GM12878 (cell line): ENCODE measurements around the gene MGAT5. TPM values are rescaled to one million over a fixed set of nuclear protein-coding genes. Genes with fewer than 3 reads are reported as not detected.

Experiments used
- ATAC-seq: fragments of 200-7000 bp; cut with Tn5 transposase; 3 replicates; pipeline ENCODE4 v1.9.1; 2020; ENCODE audit warnings: mild to moderate bottlenecking, moderate library complexity
- BruUV-seq: library from RNA; stranded (reverse); fragments of 400-500 nt; replicated peaks from 2 replicates; lab custom pipeline; 2021; lab: Mats Ljungman, UMichigan
- CTCF ChIA-PET: fragments of 300-600 bp; sonication (Branson Sonifier 250); formaldehyde crosslinking; extraction: SDS; loops from one replicate; lab custom pipeline; 2021; ENCODE audit warnings: inconsistent platforms; lab: Yijun Ruan, JAX
- POLR2A ChIA-PET: fragments of 350-600 bp; formaldehyde crosslinking; extraction: SDS; loops from one replicate; lab custom pipeline; 2021; ENCODE audit warnings: inconsistent platforms; lab: Charles Lee
- RAD21 ChIA-PET: fragments of 300-600 bp; sonication (Branson Sonifier 250); formaldehyde crosslinking; loops from one replicate; lab custom pipeline; 2023; ENCODE audit warnings: antibody characterized with exemption; ENCODE audit not compliant: unreplicated experiment; lab: Charles Lee
- SMC1A ChIA-PET: fragments of 300-600 bp; sonication (Branson Sonifier 250); formaldehyde crosslinking; loops from one replicate; lab custom pipeline; 2023; ENCODE audit not compliant: unreplicated experiment, uncharacterized antibody; lab: Charles Lee
- DNase-seq: peaks from one replicate; pipeline ENCODE4 v3.0.0-alpha.2; 2011; ENCODE audit warnings: low read depth, low spot score
- FAIRE-seq: peaks from 3 replicates; lab custom pipeline; 2011; peaks lifted over from hg19 to GRCh38; lab: Jason Lieb, UNC
- H2AFZ ChIP-seq: 2 replicates; pipeline ENCODE4 v1.6.0; 2011; ENCODE audit warnings: low read depth, low read length, control low read depth; ENCODE audit not compliant: control insufficient read depth
- H3K27ac ChIP-seq: 2 replicates; pipeline ENCODE4 v1.5.1; 2011; ENCODE audit warnings: control low read depth; ENCODE audit not compliant: control insufficient read depth, insufficient read depth
- H3K27me3 ChIP-seq, 2 experiments: replicated peaks in 1 of 2; 2 replicates each; pipeline versions ENCODE4 v1.6.0 to v1.6.1; 2011; ENCODE audit warnings: low read length in 1 of 2; ENCODE audit not compliant: control insufficient read depth in 2 of 2, insufficient read depth in 2 of 2
- H3K36me3 ChIP-seq, 2 experiments: 2 replicates each; pipeline ENCODE4 v1.5.1; 2011; ENCODE audit warnings: low read length in 1 of 2; ENCODE audit not compliant: control insufficient read depth in 2 of 2, insufficient read depth in 2 of 2
- H3K4me1 ChIP-seq: 2 replicates; pipeline ENCODE4 v1.6.1; 2011; ENCODE audit warnings: mild to moderate bottlenecking, low read length, moderate library complexity, mixed read lengths; ENCODE audit not compliant: control insufficient read depth, insufficient read depth
- H3K4me2 ChIP-seq: 2 replicates; pipeline ENCODE4 v1.6.0; 2011; ENCODE audit warnings: control low read depth; ENCODE audit not compliant: control insufficient read depth, insufficient read depth
- H3K4me3 ChIP-seq: fragments of 200-600 bp; sonication (generic); 2 replicates; pipeline ENCODE4 v1.5.1; 2016
- H3K79me2 ChIP-seq: 2 replicates; pipeline ENCODE4 v1.6.0; 2011; ENCODE audit warnings: low read length; ENCODE audit not compliant: control insufficient read depth, insufficient read depth
- H3K9ac ChIP-seq: 2 replicates; pipeline ENCODE4 v1.8.0; 2011; ENCODE audit warnings: low read length, control low read depth, mixed read lengths; ENCODE audit not compliant: control insufficient read depth, insufficient read depth
- H3K9me3 ChIP-seq: replicated peaks from 3 replicates; pipeline ENCODE4 v1.5.1; 2011; ENCODE audit warnings: mild to moderate bottlenecking, low read length; ENCODE audit not compliant: control insufficient read depth, insufficient read depth
- H4K20me1 ChIP-seq: 2 replicates; pipeline ENCODE4 v1.6.0; 2011; ENCODE audit not compliant: control insufficient read depth, insufficient read depth
- CHD1 ChIP-seq: IDR thresholded peaks from 2 replicates; pipeline ENCODE4 v1.6.1; 2012; ENCODE audit warnings: low read depth, low read length, improper control_type of control experiment
- E2F4 ChIP-seq: IDR thresholded peaks from 2 replicates; pipeline ENCODE4 v1.6.1; 2012; ENCODE audit warnings: low read depth, low read length, improper control_type of control experiment
- FOS ChIP-seq: IDR thresholded peaks from 3 replicates; pipeline ENCODE4 v1.6.1; 2011; ENCODE audit warnings: borderline replicate concordance; ENCODE audit not compliant: insufficient read length; ENCODE audit errors: extremely low read depth
- GATAD2B ChIP-seq: fragments of 450-650 bp; conservative IDR thresholded peaks from 2 replicates; pipeline ENCODE4 v1.6.1; 2017; ENCODE audit warnings: low read depth, mild to moderate bottlenecking, moderate library complexity
- NR2F1 ChIP-seq: fragments of 450-650 bp; conservative IDR thresholded peaks from 2 replicates; pipeline ENCODE4 v1.6.1; 2017; ENCODE audit warnings: mild to moderate bottlenecking
- POLR2A ChIP-seq: IDR thresholded peaks from 2 replicates; pipeline ENCODE4 v1.6.1; 2011; ENCODE audit warnings: low read depth, mild to moderate bottlenecking, low read length
- PRDM15 ChIP-seq: fragments of 450-650 bp; formaldehyde crosslinking; IDR thresholded peaks from 2 replicates; pipeline ENCODE4 v1.4.0; 2020; ENCODE audit warnings: mild to moderate bottlenecking, moderate library complexity
- SUPT20H ChIP-seq: IDR thresholded peaks from 2 replicates; pipeline ENCODE4 v1.6.1; 2011; ENCODE audit warnings: low read depth, mild to moderate bottlenecking, low read length, moderate library complexity, borderline replicate concordance; ENCODE audit not compliant: control insufficient read depth
- YBX1 ChIP-seq: fragments of 450-650 bp; IDR thresholded peaks from 2 replicates; pipeline ENCODE4 v1.6.1; 2016; ENCODE audit warnings: antibody characterized with exemption
- WGBS: methylation state at CpG from one replicate; pipeline ENCODE4 v1.1.6; 2016; ENCODE audit warnings: low lambda C conversion rate; ENCODE audit not compliant: insufficient replicate concordance, insufficient coverage; ENCODE audit errors: missing lambda C conversion rate; 5-methylcytosine and 5-hydroxymethylcytosine counted together
- in situ Hi-C: fragments of 300-500 bp; cut with MboI; formaldehyde crosslinking; loops from 9 replicates; pipeline ENCODE4 v1.14.3; 2018; ENCODE audit warnings: mixed read lengths
- intact Hi-C: fragments of 100-400 bp; cut with micrococcal nuclease; formaldehyde crosslinking; loops from one replicate; pipeline ENCODE4 v1.14.2; 2022; ENCODE audit not compliant: unreplicated experiment
- polyA plus RNA-seq, 11 experiments: library from polyadenylated mRNA; depleted of rRNA in 4 of 11; unstranded in 6 of 11; stranded (reverse) in 5 of 11; fragments of >200 nt; fragmentation: Nextera tagmentation in 4 of 11; fragmentation: Illumina TruSeq in 1 of 11; extraction: Ambion mirVana in 4 of 11; extraction: Trizol in 1 of 11; gene quantifications; 1 replicate in 1 of 11; 2 replicates in 10 of 11; pipeline versions ENCODE4 v1.2.1 to v1.2.3, GENCODE V29; 2011 to 2016; ENCODE audit warnings: inconsistent platforms in 2 of 11, missing spikeins in 2 of 11, low read depth in 1 of 11
- total RNA-seq, 4 experiments: library from RNA; depleted of rRNA in 3 of 4; stranded (reverse); fragments of >200 nt in 3 of 4; fragmentation: Illumina TruSeq in 1 of 4; extraction: Trizol in 1 of 4; gene quantifications; 2 replicates each; pipeline versions ENCODE4 v1.2.1 to v1.2.3, GENCODE V29; 2013 to 2021
- TF ChIP-seq, protein P1 (sequence below): fragments of 450-650 bp; IDR thresholded peaks from 2 replicates; pipeline ENCODE4 v1.6.1; 2018; ENCODE audit warnings: borderline replicate concordance, mild to moderate bottlenecking; ENCODE audit not compliant: partially characterized antibody
- TF ChIP-seq, protein P2 (sequence below): fragments of 450-650 bp; IDR thresholded peaks from 2 replicates; pipeline ENCODE4 v1.6.1; 2017; ENCODE audit warnings: low read depth, mild to moderate bottlenecking, moderate library complexity

MGAT5 gene
- total and polyA plus RNA-seq, 10 of the 15 experiments (the other 5 are each of a cell fraction or from before 2014, with no cell fraction given) = 4.9 to 104 (median 36.2) TPM

DNA sequence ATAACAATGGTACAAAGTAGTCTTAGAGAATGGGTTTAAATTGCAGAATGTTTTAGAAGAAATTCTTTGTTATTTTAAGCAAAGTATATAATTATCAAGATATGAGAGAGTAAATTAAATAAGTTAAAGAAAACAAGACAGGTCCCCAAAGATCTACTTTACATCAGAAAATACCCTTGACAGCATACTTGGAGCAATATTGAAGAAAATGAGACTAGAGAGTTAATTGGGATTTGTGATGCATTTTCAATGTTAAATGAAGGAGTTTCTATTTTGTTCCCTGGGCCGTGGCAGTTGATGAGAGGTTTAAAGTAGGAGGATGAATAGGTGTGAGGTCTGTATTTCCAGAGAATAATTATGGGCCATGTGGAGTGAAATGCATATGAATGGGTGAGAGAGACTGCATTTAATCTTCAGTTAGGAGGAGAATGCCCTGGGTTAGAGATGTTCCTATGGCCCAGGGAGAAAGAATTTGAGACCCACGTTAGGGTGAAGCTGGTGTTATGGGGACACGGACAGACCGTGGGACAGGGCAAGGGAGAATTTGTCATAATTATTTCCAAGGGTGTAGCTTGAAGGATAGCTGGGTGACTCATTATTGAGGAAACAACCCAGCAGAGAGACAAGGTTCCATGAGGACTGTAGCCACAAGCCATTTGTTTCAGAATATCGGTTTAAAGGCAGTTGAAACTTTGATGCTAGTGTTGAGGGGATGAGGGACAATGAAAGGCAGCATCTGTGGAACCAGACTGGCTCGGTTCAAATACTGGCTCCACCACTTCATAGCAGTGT is 22.7 kb downstream of the MGAT5 start:
- H3K4me2 ChIP-seq = no peak overlapping the region
- TF ChIP-seq CHD1 (no peak), FOS (no peak), NR2F1 (no peak), SUPT20H (no peak), YBX1 (no peak), PRDM15 (CRISPR knock-in tag) (no peak), GATAD2B (no peak), POLR2A (no peak), E2F4 (no peak)
- TF ChIP-seq, protein P1, sequence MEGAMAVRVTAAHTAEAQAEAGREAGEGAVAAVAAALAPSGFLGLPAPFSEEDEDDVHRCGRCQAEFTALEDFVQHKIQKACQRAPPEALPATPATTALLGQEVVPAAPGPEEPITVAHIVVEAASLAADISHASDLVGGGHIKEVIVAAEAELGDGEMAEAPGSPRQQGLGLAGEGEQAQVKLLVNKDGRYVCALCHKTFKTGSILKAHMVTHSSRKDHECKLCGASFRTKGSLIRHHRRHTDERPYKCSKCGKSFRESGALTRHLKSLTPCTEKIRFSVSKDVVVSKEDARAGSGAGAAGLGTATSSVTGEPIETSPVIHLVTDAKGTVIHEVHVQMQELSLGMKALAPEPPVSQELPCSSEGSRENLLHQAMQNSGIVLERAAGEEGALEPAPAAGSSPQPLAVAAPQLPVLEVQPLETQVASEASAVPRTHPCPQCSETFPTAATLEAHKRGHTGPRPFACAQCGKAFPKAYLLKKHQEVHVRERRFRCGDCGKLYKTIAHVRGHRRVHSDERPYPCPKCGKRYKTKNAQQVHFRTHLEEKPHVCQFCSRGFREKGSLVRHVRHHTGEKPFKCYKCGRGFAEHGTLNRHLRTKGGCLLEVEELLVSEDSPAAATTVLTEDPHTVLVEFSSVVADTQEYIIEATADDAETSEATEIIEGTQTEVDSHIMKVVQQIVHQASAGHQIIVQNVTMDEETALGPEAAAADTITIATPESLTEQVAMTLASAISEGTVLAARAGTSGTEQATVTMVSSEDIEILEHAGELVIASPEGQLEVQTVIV = no peak
- TF ChIP-seq, protein P2, sequence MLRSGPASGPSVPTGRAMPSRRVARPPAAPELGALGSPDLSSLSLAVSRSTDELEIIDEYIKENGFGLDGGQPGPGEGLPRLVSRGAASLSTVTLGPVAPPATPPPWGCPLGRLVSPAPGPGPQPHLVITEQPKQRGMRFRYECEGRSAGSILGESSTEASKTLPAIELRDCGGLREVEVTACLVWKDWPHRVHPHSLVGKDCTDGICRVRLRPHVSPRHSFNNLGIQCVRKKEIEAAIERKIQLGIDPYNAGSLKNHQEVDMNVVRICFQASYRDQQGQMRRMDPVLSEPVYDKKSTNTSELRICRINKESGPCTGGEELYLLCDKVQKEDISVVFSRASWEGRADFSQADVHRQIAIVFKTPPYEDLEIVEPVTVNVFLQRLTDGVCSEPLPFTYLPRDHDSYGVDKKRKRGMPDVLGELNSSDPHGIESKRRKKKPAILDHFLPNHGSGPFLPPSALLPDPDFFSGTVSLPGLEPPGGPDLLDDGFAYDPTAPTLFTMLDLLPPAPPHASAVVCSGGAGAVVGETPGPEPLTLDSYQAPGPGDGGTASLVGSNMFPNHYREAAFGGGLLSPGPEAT = no peak
- TF ChIP-seq, all 136 proteins: peak for 0
- no peak for FAIRE-seq
- intact Hi-C loops = no loop called here
- CTCF ChIA-PET = interaction anchor here (1.1 to 4.2 kb wide), 5 partner anchors 26 to 158 kb away, joined by 3 to 14 read pairs (median 13); no protein-coding TSS in a partner anchor
- BruUV-seq = TSS peak; percentile 9
- no peak for ATAC-seq
- RAD21 ChIA-PET = interaction anchor here (0.6 to 2.4 kb wide), 6 partner anchors 11 to 161 kb away, joined by 3 to 13 read pairs (median 4); no protein-coding TSS in a partner anchor
- Histone ChIP-seq H2AFZ (no peak overlapping the region), H3K4me1 (peaks cover 96% of the 10 kb centered on the region), H3K27me3 (no peaks in the 10 kb centered on the region), H3K36me3 (peaks cover 7 to 31% of the 10 kb centered on the region in 2 experiments), H3K9ac (no peak overlapping the region), H4K20me1 (no peaks in the 10 kb centered on the region), H3K4me3 (no peak overlapping the region), H3K9me3 (peaks cover 1% of the 10 kb centered on the region; the same call in 2 of the 3 replicates), H3K27ac (no peak overlapping the region), H3K79me2 (peaks cover 80% of the 10 kb centered on the region)
- SMC1A ChIA-PET = interaction anchor here (1.2 to 2.6 kb wide), 4 partner anchors 10 to 135 kb away, joined by 3 to 13 read pairs (median 6); no protein-coding TSS in a partner anchor
- 95% methylated on average over 6 of the region's 6 CpGs for WGBS
- in situ Hi-C loops = no loop called here
- POLR2A ChIA-PET = no interaction called here
- no peak for DNase-seq
